Panc1 (cell line): ENCODE measurements around the gene ITGA11. TPM values are rescaled to one million over a fixed set of nuclear protein-coding genes. Genes with fewer than 3 reads are reported as not detected.

Experiments
- ATAC-seq: fragments of 200-7000 bp; cut with Tn5 transposase; 2 replicates; pipeline ENCODE4 v1.9.1; 2020; ENCODE audit warnings: mild to moderate bottlenecking, moderate library complexity
- BruUV-seq: library from RNA; stranded (reverse); fragments of 400-500 nt; replicated peaks from 2 replicates; lab custom pipeline; 2021; lab: Mats Ljungman, UMichigan
- CTCF ChIA-PET: fragments of 300-600 bp; sonication (Branson Sonifier 250); formaldehyde crosslinking; loops from one replicate; lab custom pipeline; 2022; ENCODE audit warnings: antibody characterized with exemption; lab: Charles Lee
- POLR2A ChIA-PET: fragments of 300-600 bp; sonication (Branson Sonifier 250); formaldehyde crosslinking; loops from one replicate; lab custom pipeline; 2022; ENCODE audit warnings: antibody characterized with exemption; lab: Charles Lee
- DNase-seq: peaks from one replicate; pipeline ENCODE4 v3.0.0-alpha.2; 2010; ENCODE audit warnings: low read depth, low spot score
- H3K27ac ChIP-seq: 2 replicates; pipeline ENCODE4 v1.5.1; 2011; ENCODE audit warnings: mild to moderate bottlenecking, low read length, inconsistent platforms
- H3K27me3 ChIP-seq: fragments of 200-500 bp; sonication (Bioruptor generic); 2 replicates; pipeline ENCODE4 v1.6.0; 2014; ENCODE audit warnings: low read length, inconsistent platforms; ENCODE audit not compliant: control insufficient read depth, insufficient read depth
- H3K36me3 ChIP-seq: fragments of 200-500 bp; sonication (Bioruptor generic); 2 replicates; pipeline ENCODE4 v1.5.1; 2014; ENCODE audit warnings: inconsistent platforms, mild to moderate bottlenecking, low read length, moderate library complexity; ENCODE audit not compliant: control insufficient read depth, insufficient read depth
- H3K4me1 ChIP-seq: 2 replicates; pipeline ENCODE4 v1.5.1; 2011; ENCODE audit warnings: inconsistent platforms, mild to moderate bottlenecking, low read length, moderate library complexity; ENCODE audit not compliant: control insufficient read depth, insufficient read depth
- H3K4me3 ChIP-seq, 2 experiments: 2 replicates each; pipeline ENCODE4 v1.5.1; 2011 to 2012; ENCODE audit warnings: low read depth in 2 of 2, low read length in 2 of 2, mild to moderate bottlenecking in 2 of 2, inconsistent platforms in 1 of 2, moderate library complexity in 1 of 2
- H3K9me3 ChIP-seq: fragments of 200-500 bp; sonication (Bioruptor generic); 2 replicates; pipeline ENCODE4 v1.5.1; 2014; ENCODE audit warnings: low read depth, mild to moderate bottlenecking, inconsistent platforms, low read length, moderate library complexity; ENCODE audit not compliant: control insufficient read depth, insufficient read depth
- CTCF ChIP-seq: fragments of 450-650 bp; IDR thresholded peaks from 2 replicates; pipeline ENCODE4 v1.5.1; 2017; ENCODE audit warnings: mild to moderate bottlenecking
- POLR2AphosphoS5 ChIP-seq: IDR thresholded peaks from 2 replicates; pipeline ENCODE4 v1.6.1; 2012; ENCODE audit warnings: mild to moderate bottlenecking, low read depth, low read length, moderate library complexity
- REST ChIP-seq, 2 experiments: IDR thresholded peaks; 2 replicates each; pipeline ENCODE4 v1.6.1; 2011 to 2012; ENCODE audit warnings: low read depth in 2 of 2, control low read depth in 1 of 2, low read length in 1 of 2, mild to moderate bottlenecking in 1 of 2, moderate library complexity in 1 of 2; ENCODE audit not compliant: insufficient read depth in 1 of 2
- SIN3A ChIP-seq: IDR thresholded peaks from 2 replicates; pipeline ENCODE4 v1.6.1; 2012; ENCODE audit warnings: low read depth, mild to moderate bottlenecking, low read length, moderate library complexity, borderline replicate concordance; ENCODE audit not compliant: insufficient read depth
- TCF7L2 ChIP-seq: IDR thresholded peaks from 2 replicates; pipeline ENCODE4 v1.6.1; 2011; ENCODE audit warnings: mild to moderate bottlenecking, low read depth, low read length, inconsistent platforms
- in situ Hi-C: cut with HindIII; loops from 2 replicates; pipeline ENCODE4 v1.10.0; 2016; ENCODE audit warnings: low sequenced_read_pairs, low pct_unique_long_range_greater_than_20kb
- intact Hi-C: fragments of 100-400 bp; cut with micrococcal nuclease; formaldehyde crosslinking; loops from one replicate; pipeline ENCODE4 v1.10.0; 2022; ENCODE audit not compliant: unreplicated experiment
- total RNA-seq: library from RNA; stranded (reverse); gene quantifications from one replicate; pipeline ENCODE4 v1.2.1, GENCODE V29; 2021; ENCODE audit not compliant: unreplicated experiment

ITGA11 gene
- total RNA-seq, 1 experiment from 2014 or later: 0.28 TPM

- BruUV-seq: no TSS peak
- TF ChIP-seq SIN3A (no peak), POLR2AphosphoS5 (no peak), CTCF (no peak), TCF7L2 (no peak), REST (IDR thresholded peaks at IDR 0.05; ENCODE audit: insufficient read depth in 1 of 2, low read depth in 2 of 2, low read length in 1 of 2) (no peak)
- DNase-seq: no peak
- intact Hi-C loops (no loop called here), in situ Hi-C loops (no loop called here)
- no peaks in the 10 kb centered on the region for H3K4me1 ChIP-seq
- ChIA-PET CTCF (no interaction called here), POLR2A (no interaction called here)
- H3K36me3 ChIP-seq: no peaks in the 10 kb centered on the region
- no peaks in the 10 kb centered on the region for H3K27me3 ChIP-seq
- no peak overlapping the region for H3K4me3 ChIP-seq
- no peaks in the 10 kb centered on the region for H3K9me3 ChIP-seq
- no peak overlapping the region for H3K27ac ChIP-seq
- ATAC-seq: no peak
These were observed 28.6 kb downstream of the ITGA11 start for GRCh38 chr15:68403161-68403941.

GRCh38 chr15:68402432-68403160 is 29.4 kb downstream of the ITGA11 start:
- no peak for DNase-seq
- Histone ChIP-seq H3K4me1 (no peaks in the 10 kb centered on the region), H3K9me3 (no peaks in the 10 kb centered on the region), H3K4me3 (no peak overlapping the region), H3K27me3 (no peaks in the 10 kb centered on the region), H3K27ac (no peak overlapping the region), H3K36me3 (no peaks in the 10 kb centered on the region)
- peak; percentile 27; the same call in 1 of the 2 replicates for ATAC-seq
- TF ChIP-seq SIN3A (no peak), CTCF (no peak), REST (IDR thresholded peaks at IDR 0.05; ENCODE audit: insufficient read depth in 1 of 2, low read depth in 2 of 2, low read length in 1 of 2) (no peak), POLR2AphosphoS5 (no peak), TCF7L2 (no peak)
- ChIA-PET POLR2A (no interaction called here), CTCF (no interaction called here)
- no TSS peak for BruUV-seq
- in situ Hi-C loops (no loop called here), intact Hi-C loops (no loop called here)
